H1 (cell line): ENCODE measurements around the gene RMDN3. TPM values are rescaled to one million over a fixed set of nuclear protein-coding genes. Genes with fewer than 3 reads are reported as not detected.

Experiments used
- CBX5 ChIP-seq: fragments of 300-800, 300-1000 bp; sonication (generic); IDR thresholded peaks from 2 replicates; pipeline ENCODE4 v1.7.1; 2016; ENCODE audit warnings: antibody characterized with exemption, low read length, low read depth
- CBX8 ChIP-seq: fragments of 300-800, 300-1000 bp; sonication (generic); IDR thresholded peaks from 2 replicates; pipeline ENCODE4 v1.7.1; 2016; ENCODE audit warnings: low read depth, low read length, borderline replicate concordance
- CHD1 ChIP-seq: IDR thresholded peaks from 2 replicates; pipeline ENCODE4 v1.6.1; 2012; ENCODE audit warnings: low read depth, low read length, improper control_type of control experiment
- HDAC6 ChIP-seq: IDR thresholded peaks from one replicate; pipeline ENCODE4 v1.7.1; 2012; ENCODE audit warnings: low read depth, mild to moderate bottlenecking, inconsistent platforms, low read length, moderate library complexity
- KDM1A ChIP-seq: fragments of 200-600, 300-600 bp; sonication (generic); IDR thresholded peaks from 2 replicates; pipeline ENCODE4 v1.7.1; 2016; ENCODE audit warnings: mild to moderate bottlenecking, low read length, borderline replicate concordance
- RXRA ChIP-seq: IDR thresholded peaks from 2 replicates; pipeline ENCODE4 v1.6.1; 2011; ENCODE audit warnings: low read depth, mild to moderate bottlenecking, low read length, moderate library complexity; ENCODE audit not compliant: insufficient read depth
- SP1 ChIP-seq: IDR thresholded peaks from 2 replicates; pipeline ENCODE4 v1.6.1; 2011; ENCODE audit warnings: low read depth, low read length
- TBP ChIP-seq: IDR thresholded peaks from 2 replicates; pipeline ENCODE4 v1.6.1; 2011; ENCODE audit warnings: low read depth, low read length, improper control_type of control experiment
- polyA plus RNA-seq, 7 experiments: library from polyadenylated mRNA; depleted of rRNA in 3 of 7; stranded (reverse) in 5 of 7; unstranded in 2 of 7; fragments of >200 nt in 5 of 7; fragments of 200-250 nt in 2 of 7; gene quantifications; 1 replicate in 5 of 7; 2 replicates in 1 of 7; 4 replicates in 1 of 7; pipeline versions ENCODE4 v1.2.1 to v1.2.3, GENCODE V29; 2011 to 2013; ENCODE audit warnings: missing spikeins in 2 of 7, mixed read lengths in 2 of 7
- total RNA-seq: library from RNA; stranded (reverse); fragmentation: NEBNext Ultra II Directional; extraction: Animal tissue kit (Norgen Biotek cat#: 25700); gene quantifications from 2 replicates; pipeline ENCODE4 v1.2.1, GENCODE V29; 2021

The RMDN3 gene
- total and polyA plus RNA-seq, 2 of the 8 experiments (the other 6 are each of a cell fraction or from before 2014, with no cell fraction given), result 10.8 to 24.1 TPM

GRCh38 chr15:40691737-40692136, 63.3 kb downstream of the RMDN3 start (continued):
- TF ChIP-seq CBX5, result no peak
- no peak for TF ChIP-seq KDM1A
- TF ChIP-seq CHD1, result no peak
- TF ChIP-seq CBX8, result no peak
- no peak for TF ChIP-seq TBP
- no peak for TF ChIP-seq SP1
- TF ChIP-seq HDAC6, result no peak
- no peak for TF ChIP-seq RXRA
